HG03066 (cell line): Measurements from ENCODE around the gene HAO2.

Experiments
- ATAC-seq: cut with Tn5 transposase; IDR thresholded peaks from one replicate; pipeline ENCODE4 v1.9.1; 2021; ENCODE audit warnings: low read depth; ENCODE audit not compliant: unreplicated experiment

The HAO2 gene

DNA sequence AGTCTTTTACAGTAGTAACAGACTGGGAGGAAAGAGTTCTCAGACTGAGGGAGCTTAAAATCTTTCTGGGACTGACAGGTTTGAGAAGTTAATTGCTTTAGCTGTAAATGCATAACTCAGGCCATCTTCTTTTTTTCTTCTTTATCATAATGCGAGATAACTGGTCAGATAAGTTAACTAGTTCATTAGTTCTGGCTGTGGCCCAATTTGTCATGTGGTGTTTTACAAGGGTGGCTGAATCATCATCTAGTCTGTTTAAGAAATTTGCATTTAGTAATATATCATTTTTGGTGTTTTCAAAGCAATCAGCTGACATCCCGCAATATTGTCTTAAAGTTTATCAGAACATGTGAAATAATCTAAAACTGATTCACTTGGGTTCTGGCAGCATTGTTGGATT lies 60.4 kb downstream of the HAO2 start:
- no peak for ATAC-seq

DNA sequence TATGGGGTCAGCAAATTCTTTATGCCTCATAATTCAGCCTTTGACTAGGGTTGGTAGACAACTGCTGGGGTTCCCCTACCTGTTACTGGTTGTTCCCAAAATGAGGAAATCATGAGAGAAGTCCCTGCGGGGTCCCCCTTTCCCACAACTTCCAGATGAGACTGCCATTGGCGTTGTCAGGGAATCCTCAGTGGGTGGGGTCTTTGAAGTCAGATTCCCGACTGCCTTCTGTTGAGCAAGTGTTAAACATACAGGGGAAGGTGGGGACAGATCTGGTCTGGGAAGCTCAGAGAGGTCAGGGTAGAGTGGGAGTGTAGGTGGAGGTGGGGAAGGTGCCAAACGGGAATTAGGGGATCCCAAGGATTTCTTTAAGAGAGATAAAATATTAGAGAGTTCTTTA lies 61.1 kb downstream of the HAO2 start:
- ATAC-seq: no peak

DNA sequence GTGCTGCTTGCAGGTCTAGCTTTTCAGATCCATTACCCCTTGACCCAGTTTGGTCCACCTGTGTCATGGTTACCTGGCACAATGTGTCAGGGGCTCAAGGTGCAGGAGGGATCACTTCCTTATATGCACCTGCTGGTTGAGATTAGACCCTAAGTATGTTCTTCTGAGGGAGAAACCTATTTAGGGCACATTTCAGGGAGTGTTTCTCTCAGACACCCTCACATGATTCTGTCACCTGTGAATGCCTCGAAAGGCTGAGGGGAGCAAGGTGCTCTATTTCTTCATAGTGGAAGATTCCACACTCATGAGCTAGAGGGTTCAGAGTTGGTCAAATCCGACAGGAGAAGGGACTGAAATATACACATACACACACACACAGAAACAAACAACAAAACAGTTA lies 61.9 kb downstream of the HAO2 start:
- no peak for ATAC-seq

DNA sequence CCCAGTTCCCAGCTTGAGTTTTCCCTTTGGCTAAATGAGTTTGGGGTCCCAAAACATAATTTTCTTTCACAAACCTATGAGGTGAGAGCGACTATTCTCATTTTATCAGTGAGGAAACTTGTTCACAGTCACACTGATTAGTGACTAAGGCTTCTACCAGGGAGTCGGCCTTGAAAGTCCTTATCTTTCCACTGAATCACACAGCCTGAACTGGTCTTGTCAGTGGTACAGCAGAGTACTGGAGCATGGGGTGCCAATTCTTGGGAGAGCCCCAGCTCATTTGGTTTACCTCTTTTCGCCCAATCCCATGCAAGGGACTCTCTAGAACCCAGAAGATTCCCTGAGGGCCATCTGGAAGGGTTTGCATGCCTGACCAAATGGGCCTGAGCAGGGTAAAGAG lies 63.3 kb downstream of the HAO2 start:
- no peak for ATAC-seq

DNA sequence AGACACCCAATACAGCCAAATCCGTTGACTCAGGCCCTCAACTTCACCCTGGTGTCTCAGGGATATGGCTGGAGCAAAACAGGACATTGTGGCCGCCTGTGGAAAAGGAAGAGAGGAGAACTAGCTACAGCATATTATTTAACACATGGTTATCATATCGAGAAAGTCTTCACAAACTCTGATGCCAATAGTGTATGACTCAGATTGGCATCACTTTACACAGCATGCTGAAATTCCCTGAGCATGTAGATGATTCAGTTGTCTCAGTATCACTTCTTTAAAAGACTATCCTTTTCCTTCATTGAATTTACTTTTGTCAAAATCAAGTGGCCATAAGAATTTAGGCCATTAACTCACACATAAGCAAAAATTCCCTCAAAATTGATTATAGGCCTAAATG lies 66.5 kb downstream of the HAO2 start:
- ATAC-seq: no peak

DNA sequence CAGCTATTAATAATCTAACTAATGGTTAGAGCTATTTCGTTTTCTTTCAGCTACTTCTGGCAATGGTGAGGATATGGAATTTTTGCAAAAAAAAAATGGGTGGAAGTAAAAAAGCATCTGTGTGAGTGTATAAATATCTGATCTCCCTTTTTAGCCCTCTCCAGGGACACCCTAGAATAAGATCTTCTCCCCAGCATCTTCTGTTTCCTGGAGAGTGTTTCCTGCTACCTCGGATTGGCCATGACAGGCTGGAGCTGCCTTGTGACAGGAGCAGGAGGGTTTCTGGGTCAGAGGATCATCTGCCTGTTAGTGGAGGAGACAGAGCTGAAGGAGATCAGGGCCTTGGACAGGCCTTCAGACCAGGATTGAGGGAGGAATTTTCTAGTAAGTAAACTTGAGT lies 70.2 kb downstream of the HAO2 start:
- ATAC-seq: no peak

DNA sequence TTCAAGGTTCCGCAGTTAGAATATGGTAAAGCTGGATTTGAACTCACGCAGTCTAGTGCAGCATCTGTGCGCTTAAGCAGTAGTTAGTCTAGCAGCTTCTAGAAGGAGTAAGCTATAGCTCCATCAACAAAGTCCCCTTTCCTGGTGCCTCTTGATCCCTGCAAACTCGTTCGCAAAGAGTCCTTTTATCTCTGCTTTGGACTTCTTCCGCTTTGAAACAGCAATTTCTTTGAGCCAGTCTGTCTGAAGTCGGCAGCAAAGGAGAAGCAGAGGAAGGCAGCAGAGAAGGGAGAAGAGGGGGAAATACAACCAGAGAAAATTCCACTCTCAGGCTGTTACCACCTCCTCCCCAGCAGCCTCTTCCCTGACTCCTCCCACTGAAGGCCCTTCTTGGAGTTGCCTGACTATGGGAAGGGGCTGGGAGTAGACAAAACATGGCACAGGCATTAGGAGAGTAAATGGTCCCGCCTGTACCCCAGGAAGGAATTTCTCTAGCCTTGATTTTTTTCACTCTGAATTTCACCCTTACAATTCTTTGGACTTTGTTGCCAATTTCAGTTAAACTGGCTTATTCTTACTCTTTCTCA lies 72.2 kb downstream of the HAO2 start:
- ATAC-seq: no peak

DNA sequence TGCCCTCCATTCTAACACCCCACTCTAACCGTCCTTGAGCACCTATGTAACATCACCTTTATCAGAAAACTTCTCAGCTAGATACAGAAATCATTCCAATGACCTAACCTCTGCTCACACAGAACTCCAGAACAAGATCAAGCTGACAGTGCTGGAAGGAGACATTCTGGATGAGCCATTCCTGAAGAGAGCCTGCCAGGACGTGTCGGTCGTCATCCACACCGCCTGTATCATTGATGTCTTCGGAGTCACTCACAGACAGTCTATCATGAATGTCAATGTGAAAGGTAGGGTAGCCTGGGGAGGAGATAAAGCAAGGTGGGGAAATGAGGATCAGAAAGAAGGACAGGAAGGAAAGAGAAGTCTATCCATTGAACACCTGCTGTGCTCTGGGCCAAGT lies 74.2 kb downstream of the HAO2 start:
- ATAC-seq: no peak
